ENCODE measurements around the gene RABEP1.
"Not testable (repeated sequence)": the region's sequence is repeated elsewhere in the genome, so short reads cannot be mapped to it uniquely, and the experiment has no call there.

Gene RABEP1

GRCh38 chr17:5424909-5425308, 142.8 kb downstream of the RABEP1 start:
- no peak for DNase-seq

- no peak for DNase-seq
Observed at GRCh38 chr17:5425826-5426225, 143.7 kb downstream of the RABEP1 start.

- DNase-seq: no peak
Observed at GRCh38 chr17:5429191-5429887, 147.3 kb downstream of the RABEP1 start.

GRCh38 chr17:5430413-5430999, 148.4 kb downstream of the RABEP1 start:
- no peak for DNase-seq

GRCh38 chr17:5431234-5431633, 149.2 kb downstream of the RABEP1 start:
- not testable (repeated sequence) for DNase-seq

- DNase-seq: no peak
Observed at GRCh38 chr17:5431949-5432556, 150.0 kb downstream of the RABEP1 start.

GRCh38 chr17:5434984-5435383, 152.9 kb downstream of the RABEP1 start:
- peak in 1 of 2 donors; percentile 20 for DNase-seq
